Nephron (organoid): Measurements from ENCODE around the gene PTPRD.
A peak's percentile ranks its signal among the peaks of the same experiment; 100 is the strongest.
"Not testable (repeated sequence)": the region's sequence is repeated elsewhere in the genome, so short reads cannot be mapped to it uniquely, and the experiment has no call there.

Experiments used
- H3K27ac Mint-ChIP-seq, 3 experiments: 2 replicates each; pipeline ENCODE4 v1.8.0; 2020; ENCODE audit warnings: mixed read lengths in 3 of 3, mild to moderate bottlenecking in 2 of 3, moderate library complexity in 1 of 3
- H3K27me3 Mint-ChIP-seq: 2 replicates; pipeline ENCODE4 v1.8.0; 2021; ENCODE audit warnings: low read depth, mild to moderate bottlenecking, moderate library complexity, mixed read lengths
- H3K36me3 Mint-ChIP-seq: 2 replicates; pipeline ENCODE4 v1.8.0; 2020; ENCODE audit warnings: low read depth, mixed read lengths
- H3K4me1 Mint-ChIP-seq: 2 replicates; pipeline ENCODE4 v1.8.0; 2020; ENCODE audit warnings: mixed read lengths
- H3K4me3 Mint-ChIP-seq, 3 experiments: 2 replicates each; pipeline ENCODE4 v1.8.0; 2020; ENCODE audit warnings: mild to moderate bottlenecking in 3 of 3, mixed read lengths in 3 of 3, moderate library complexity in 2 of 3
- H3K9me3 Mint-ChIP-seq: 2 replicates; pipeline ENCODE4 v1.8.0; 2020; ENCODE audit warnings: mixed read lengths
- CTCF ChIP-seq, 3 experiments: fragments of 200-600 bp; sonication (generic); IDR thresholded peaks; one replicate each; pipeline ENCODE4 v1.5.0; 2021; ENCODE audit warnings: antibody characterized with exemption in 3 of 3; ENCODE audit not compliant: unreplicated experiment in 3 of 3

PTPRD gene

GRCh38 chr9:9033022-9033421, 1579.8 kb downstream of the PTPRD start:
- no peaks in the 10 kb centered on the region for H3K4me1 Mint-ChIP-seq
- no peaks in the 10 kb centered on the region for H3K9me3 Mint-ChIP-seq
- H3K36me3 Mint-ChIP-seq = no peaks in the 10 kb centered on the region
- TF ChIP-seq CTCF (IDR thresholded peaks at IDR 0.05; ENCODE audit: unreplicated experiment in 3 of 3) = no peak
- no peak overlapping the region for H3K4me3 Mint-ChIP-seq
- no peak overlapping the region for H3K27ac Mint-ChIP-seq
- H3K27me3 Mint-ChIP-seq = no peaks in the 10 kb centered on the region

GRCh38 chr9:9016597-9016996, 1596.2 kb downstream of the PTPRD start:
- Mint-ChIP-seq H3K9me3 (no peaks in the 10 kb centered on the region), H3K27ac (no peak overlapping the region)
- no peak for TF ChIP-seq CTCF (IDR thresholded peaks at IDR 0.05; ENCODE audit: unreplicated experiment in 3 of 3)

GRCh38 chr9:9004810-9005209, 1608.0 kb downstream of the PTPRD start:
- no peak overlapping the region for H3K27ac Mint-ChIP-seq
- no peak overlapping the region for H3K4me3 Mint-ChIP-seq
- no peaks in the 10 kb centered on the region for H3K27me3 Mint-ChIP-seq
- peak in 2 of 3 experiments; percentile 12 to 25 for TF ChIP-seq CTCF (IDR thresholded peaks at IDR 0.05; ENCODE audit: unreplicated experiment in 3 of 3)
- H3K36me3 Mint-ChIP-seq = no peaks in the 10 kb centered on the region
- no peaks in the 10 kb centered on the region for H3K4me1 Mint-ChIP-seq
- H3K9me3 Mint-ChIP-seq = no peaks in the 10 kb centered on the region

More at GRCh38 chr9:9016597-9016996, 1596.2 kb downstream of the PTPRD start:
- no peaks in the 10 kb centered on the region for H3K27me3 Mint-ChIP-seq
- H3K4me1 Mint-ChIP-seq = no peaks in the 10 kb centered on the region
- H3K36me3 Mint-ChIP-seq = no peaks in the 10 kb centered on the region
- no peak overlapping the region for H3K4me3 Mint-ChIP-seq

DNA sequence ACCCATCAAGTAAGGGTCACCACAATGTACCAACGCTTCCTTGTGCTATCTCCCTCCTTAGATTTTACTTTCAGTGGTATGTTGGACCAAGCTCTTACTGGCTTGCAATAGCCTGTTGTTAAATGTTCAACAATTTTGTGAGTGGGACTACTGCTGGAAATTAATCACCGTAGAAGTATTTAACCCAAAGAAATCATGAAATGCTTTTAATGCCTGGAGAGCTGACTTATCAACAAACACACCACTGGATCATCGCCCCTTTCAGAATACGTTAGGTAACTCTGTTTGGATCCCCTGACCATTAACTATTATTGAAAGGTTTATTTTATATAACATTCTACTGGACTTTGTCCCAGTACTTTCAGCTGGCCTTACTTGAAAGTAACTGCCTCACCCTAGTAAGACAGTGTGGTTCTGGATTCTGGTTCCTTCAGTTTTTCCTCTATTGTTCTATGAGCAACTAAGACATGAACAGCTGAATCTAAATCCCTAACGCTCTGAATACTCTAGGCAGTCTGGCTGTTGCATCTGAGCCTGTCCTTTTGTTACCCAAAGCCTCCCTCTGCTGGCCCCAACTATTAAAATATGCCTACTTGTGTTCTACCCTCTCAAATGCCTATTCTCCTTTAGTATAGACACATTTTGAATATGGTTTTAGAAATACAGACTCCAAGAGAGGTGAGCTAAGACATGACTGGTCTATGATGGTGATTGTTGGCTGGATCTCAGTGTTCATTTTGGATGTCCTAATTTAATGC, 1609.8 kb downstream of the PTPRD start:
- no peaks in the 10 kb centered on the region for H3K36me3 Mint-ChIP-seq
- no peak overlapping the region for H3K4me3 Mint-ChIP-seq
- peaks cover 5% of the 10 kb centered on the region for H3K9me3 Mint-ChIP-seq
- no peaks in the 10 kb centered on the region for H3K27me3 Mint-ChIP-seq
- no peak overlapping the region for H3K27ac Mint-ChIP-seq
- TF ChIP-seq CTCF (IDR thresholded peaks at IDR 0.05; ENCODE audit: unreplicated experiment in 3 of 3) = peak in 2 of 3 experiments; percentile 24 to 43
- no peaks in the 10 kb centered on the region for H3K4me1 Mint-ChIP-seq

- Mint-ChIP-seq H3K9me3 (no peaks in the 10 kb centered on the region), H3K4me3 (no peak overlapping the region), H3K4me1 (no peaks in the 10 kb centered on the region), H3K36me3 (no peaks in the 10 kb centered on the region), H3K27ac (peak overlapping the region in 1 of 3 experiments; percentile 51), H3K27me3 (no peaks in the 10 kb centered on the region)
- no peak for TF ChIP-seq CTCF (IDR thresholded peaks at IDR 0.05; ENCODE audit: unreplicated experiment in 3 of 3)
These were observed 1632.2 kb downstream of the PTPRD start for GRCh38 chr9:8980496-8981013.

GRCh38 chr9:8978334-8978733, 1634.5 kb downstream of the PTPRD start:
- Mint-ChIP-seq H3K4me1 (no peaks in the 10 kb centered on the region), H3K27ac (no peak overlapping the region), H3K4me3 (no peak overlapping the region), H3K36me3 (no peaks in the 10 kb centered on the region), H3K27me3 (no peaks in the 10 kb centered on the region), H3K9me3 (no peaks in the 10 kb centered on the region)
- TF ChIP-seq CTCF (IDR thresholded peaks at IDR 0.05; ENCODE audit: unreplicated experiment in 3 of 3) = no peak

DNA sequence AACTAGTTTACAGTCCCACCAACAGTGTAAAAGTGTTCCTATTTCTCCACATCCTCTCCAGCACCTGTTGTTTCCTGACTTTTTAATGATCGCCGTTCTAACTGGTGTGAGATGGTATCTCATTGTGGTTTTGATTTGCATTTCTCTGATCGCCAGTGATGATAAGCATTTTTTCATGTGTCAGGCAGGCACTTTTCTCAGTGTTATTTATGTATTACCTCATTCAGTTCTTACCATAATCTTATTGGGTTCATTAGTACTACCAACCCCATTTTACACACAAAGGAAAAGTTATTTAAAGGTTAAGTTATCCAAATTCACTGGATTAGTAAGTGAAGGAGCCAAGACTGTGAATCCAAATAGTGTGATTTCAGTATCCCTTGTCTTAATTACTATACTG, 1644.5 kb downstream of the PTPRD start:
- not testable (repeated sequence) for H3K36me3 Mint-ChIP-seq, H3K27me3 Mint-ChIP-seq, H3K4me1 Mint-ChIP-seq, H3K27ac Mint-ChIP-seq, H3K4me3 Mint-ChIP-seq, H3K9me3 Mint-ChIP-seq
